Ascending aorta (tissue), 2 donors: ENCODE data around the gene THEMIS2. TPM values are rescaled to one million over a fixed set of nuclear protein-coding genes. Genes with fewer than 3 reads are reported as not detected.
A peak's percentile ranks its signal among the peaks of the same experiment; 100 is the strongest.

Experiments
- DNase-seq, 2 donors: peaks; one replicate each; pipeline ENCODE4 v3.0.0-alpha.2; 2019; ENCODE audit warnings: low spot score in 2 of 2
- H3K27ac ChIP-seq, 2 donors: fragments of 200-600 bp; sonication (generic); one replicate each; pipeline ENCODE4 v1.5.1; 2016 to 2017; ENCODE audit warnings: mild to moderate bottlenecking in 1 of 2
- H3K27me3 ChIP-seq: fragments of 200-600 bp; sonication (generic); one replicate; pipeline ENCODE4 v1.5.1; 2017
- H3K36me3 ChIP-seq, 2 donors: fragments of 200-600 bp; sonication (generic); one replicate each; pipeline ENCODE4 v1.5.1; 2016
- H3K4me1 ChIP-seq, 2 donors: fragments of 200-600 bp; sonication (generic); one replicate each; pipeline ENCODE4 v1.5.1; 2016 to 2017; ENCODE audit warnings: mild to moderate bottlenecking in 1 of 2
- H3K4me3 ChIP-seq, 2 donors: fragments of 200-600 bp; sonication (generic); one replicate each; pipeline ENCODE4 v1.5.1; 2016 to 2017; ENCODE audit warnings: mild to moderate bottlenecking in 1 of 2
- H3K9me3 ChIP-seq, 2 donors: fragments of 200-600 bp; sonication (generic); one replicate each; pipeline ENCODE4 v1.5.1; 2016
- intact Hi-C: fragments of 100-400 bp; cut with DNase I; formaldehyde crosslinking; loops from one replicate; pipeline ENCODE4 v1.15.1; 2023
- total RNA-seq: library from RNA; depleted of rRNA; stranded (reverse); fragments of >200 nt; gene quantifications from one replicate; pipeline ENCODE4 v1.1.0, GENCODE V29; 2016
- TF ChIP-seq, protein P1 (sequence below), 3 experiments: fragments of 200-600 bp in 2 of 3; fragments of 450-650 bp in 1 of 3; sonication (generic) in 2 of 3; IDR thresholded peaks; one replicate each; pipeline ENCODE4 v1.5.1; 2016 to 2019; ENCODE audit warnings: antibody characterized with exemption in 3 of 3, mild to moderate bottlenecking in 1 of 3, moderate library complexity in 1 of 3

Gene THEMIS2
- total RNA-seq, 1 donor from 2014 or later: 206 TPM

DNA sequence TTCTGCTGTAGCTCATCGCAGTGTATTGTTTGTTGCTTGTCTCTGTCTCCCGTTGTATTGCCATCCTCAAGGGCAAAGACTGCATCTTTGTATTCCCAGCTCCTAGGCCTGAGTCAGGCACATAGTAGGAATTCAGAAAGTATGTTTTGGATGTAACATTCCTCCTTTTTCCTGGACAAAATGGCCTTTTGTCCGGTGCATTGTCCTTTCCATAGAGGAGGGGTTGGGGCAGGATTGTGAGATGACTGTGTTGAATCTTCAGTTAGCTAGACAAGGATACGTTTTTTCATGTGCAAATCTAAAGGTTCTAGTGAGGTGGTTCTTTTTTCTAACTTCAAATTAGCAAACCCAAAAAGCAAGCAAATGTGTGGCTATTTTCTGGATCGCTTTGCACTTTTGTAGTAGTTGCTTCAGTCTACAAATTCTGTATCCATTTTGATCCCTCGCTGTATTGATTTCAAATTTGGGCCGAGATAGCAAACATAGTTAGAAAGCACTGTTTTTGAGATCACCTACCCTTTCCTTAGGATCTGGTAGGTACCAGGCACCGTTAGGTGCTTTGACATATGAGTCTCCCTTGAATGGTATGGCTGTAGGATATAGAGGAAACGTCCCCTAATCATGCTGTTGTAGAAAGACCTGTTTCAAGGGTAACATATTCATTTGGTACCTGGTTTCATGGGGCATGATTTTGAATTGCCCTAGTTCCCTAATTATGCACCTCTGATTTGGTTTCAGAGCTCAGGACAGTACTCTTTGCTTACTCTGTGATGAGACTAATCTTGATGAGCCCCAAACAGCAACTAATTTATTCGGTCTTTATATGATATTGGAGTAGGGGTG, 40.6 kb upstream of the THEMIS2 start:
- intact Hi-C loops: loop anchor here (10.0 kb wide), 1 partner anchor 107 kb away; the partner anchor contains the start of gene FAM76A
- no peak overlapping the region for H3K27ac ChIP-seq
- H3K4me3 ChIP-seq: peak overlapping the region; percentile 82 to 93
- no peak for DNase-seq
- TF ChIP-seq, protein P1, sequence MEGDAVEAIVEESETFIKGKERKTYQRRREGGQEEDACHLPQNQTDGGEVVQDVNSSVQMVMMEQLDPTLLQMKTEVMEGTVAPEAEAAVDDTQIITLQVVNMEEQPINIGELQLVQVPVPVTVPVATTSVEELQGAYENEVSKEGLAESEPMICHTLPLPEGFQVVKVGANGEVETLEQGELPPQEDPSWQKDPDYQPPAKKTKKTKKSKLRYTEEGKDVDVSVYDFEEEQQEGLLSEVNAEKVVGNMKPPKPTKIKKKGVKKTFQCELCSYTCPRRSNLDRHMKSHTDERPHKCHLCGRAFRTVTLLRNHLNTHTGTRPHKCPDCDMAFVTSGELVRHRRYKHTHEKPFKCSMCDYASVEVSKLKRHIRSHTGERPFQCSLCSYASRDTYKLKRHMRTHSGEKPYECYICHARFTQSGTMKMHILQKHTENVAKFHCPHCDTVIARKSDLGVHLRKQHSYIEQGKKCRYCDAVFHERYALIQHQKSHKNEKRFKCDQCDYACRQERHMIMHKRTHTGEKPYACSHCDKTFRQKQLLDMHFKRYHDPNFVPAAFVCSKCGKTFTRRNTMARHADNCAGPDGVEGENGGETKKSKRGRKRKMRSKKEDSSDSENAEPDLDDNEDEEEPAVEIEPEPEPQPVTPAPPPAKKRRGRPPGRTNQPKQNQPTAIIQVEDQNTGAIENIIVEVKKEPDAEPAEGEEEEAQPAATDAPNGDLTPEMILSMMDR (IDR thresholded peaks at IDR 0.05): no peak
- H3K27me3 ChIP-seq: no peaks in the 10 kb centered on the region
- H3K4me1 ChIP-seq: peaks cover 3 to 11% of the 10 kb centered on the region in 2 donors
- no peaks in the 10 kb centered on the region for H3K9me3 ChIP-seq
- H3K36me3 ChIP-seq: peaks cover 13 to 16% of the 10 kb centered on the region in 2 donors

DNA sequence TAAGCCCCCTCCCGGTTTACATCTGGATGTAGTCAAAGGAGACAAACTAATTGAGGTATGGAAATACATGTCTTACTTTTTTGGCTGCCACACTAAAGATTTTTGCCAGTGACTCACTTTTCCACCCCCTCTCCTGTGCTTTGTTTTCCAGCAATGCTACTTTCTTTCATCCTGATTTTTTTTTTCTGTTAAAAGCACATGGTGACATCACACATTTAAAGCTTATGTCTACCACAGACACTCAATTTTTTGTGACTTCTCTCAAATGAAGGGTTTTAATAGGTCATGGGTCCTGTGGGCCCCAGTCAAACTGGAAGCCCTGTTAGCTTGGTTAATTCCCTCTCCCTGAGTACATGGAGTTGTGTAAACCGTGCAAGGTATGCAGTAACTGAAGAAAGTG, 39.6 kb upstream of the THEMIS2 start:
- Histone ChIP-seq H3K4me3 (no peak overlapping the region), H3K27ac (no peak overlapping the region), H3K4me1 (peaks cover 3 to 11% of the 10 kb centered on the region in 2 donors), H3K27me3 (no peaks in the 10 kb centered on the region), H3K36me3 (peaks cover 13 to 22% of the 10 kb centered on the region in 2 donors), H3K9me3 (no peaks in the 10 kb centered on the region)
- DNase-seq: no peak
- TF ChIP-seq, protein P1 (IDR thresholded peaks at IDR 0.05): no peak
- intact Hi-C loops: loop anchor here (10.0 kb wide), 1 partner anchor 108 kb away; the partner anchor contains the start of gene FAM76A

DNA sequence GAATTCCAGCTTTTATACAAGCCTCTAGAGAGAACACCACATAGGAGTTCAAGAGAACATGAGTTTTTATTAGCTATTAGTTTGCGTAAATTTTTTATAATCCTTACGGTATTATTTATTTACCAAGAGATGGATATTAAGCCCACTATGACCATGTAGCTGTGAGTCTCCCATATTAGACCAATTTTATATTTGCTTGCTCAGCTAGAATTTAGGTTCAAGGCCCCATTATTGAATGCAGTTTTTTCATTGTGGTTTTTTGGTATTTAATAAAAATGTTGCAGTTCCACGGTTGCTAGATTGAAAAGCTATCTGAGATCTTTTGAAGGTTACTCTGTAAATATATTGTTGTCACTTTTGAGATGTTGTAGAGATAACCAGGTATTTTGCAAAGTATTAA, 38.9 kb upstream of the THEMIS2 start:
- Histone ChIP-seq H3K9me3 (no peaks in the 10 kb centered on the region), H3K36me3 (peaks cover 13 to 22% of the 10 kb centered on the region in 2 donors), H3K27me3 (no peaks in the 10 kb centered on the region), H3K4me1 (peaks cover 3 to 11% of the 10 kb centered on the region in 2 donors), H3K27ac (no peak overlapping the region), H3K4me3 (no peak overlapping the region)
- TF ChIP-seq, protein P1 (IDR thresholded peaks at IDR 0.05): no peak
- intact Hi-C loops: loop anchor here (10.0 kb wide), 1 partner anchor 109 kb away; the partner anchor contains the start of gene FAM76A
- DNase-seq: no peak

DNA sequence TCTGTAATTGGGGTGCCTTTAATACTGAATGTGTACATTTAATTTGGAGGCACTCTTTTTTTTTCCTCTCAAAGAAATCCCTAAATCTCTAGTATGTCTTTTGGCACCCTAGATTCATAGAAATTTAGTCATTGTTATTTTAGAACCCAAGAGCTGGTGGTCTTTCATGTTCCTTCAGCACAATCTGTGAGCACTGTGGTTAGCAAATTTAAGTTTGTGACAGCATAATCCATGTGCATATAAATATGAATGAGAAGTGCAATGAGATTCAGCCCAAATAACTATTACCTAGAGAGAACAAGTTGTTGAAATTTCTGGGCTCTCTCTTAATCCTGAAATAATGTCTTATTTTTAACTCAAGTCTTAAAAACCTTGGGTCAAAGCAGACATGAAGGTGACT, 37.3 kb upstream of the THEMIS2 start:
- H3K27me3 ChIP-seq: no peaks in the 10 kb centered on the region
- peaks cover 3 to 11% of the 10 kb centered on the region in 2 donors for H3K4me1 ChIP-seq
- H3K27ac ChIP-seq: no peak overlapping the region
- H3K36me3 ChIP-seq: peaks cover 26 to 30% of the 10 kb centered on the region in 2 donors
- TF ChIP-seq, protein P1 (IDR thresholded peaks at IDR 0.05): no peak
- no peak for DNase-seq
- no peak overlapping the region for H3K4me3 ChIP-seq
- intact Hi-C loops: loop anchor here (10.0 kb wide), 1 partner anchor 110 kb away; the partner anchor contains the start of gene FAM76A
- no peaks in the 10 kb centered on the region for H3K9me3 ChIP-seq

DNA sequence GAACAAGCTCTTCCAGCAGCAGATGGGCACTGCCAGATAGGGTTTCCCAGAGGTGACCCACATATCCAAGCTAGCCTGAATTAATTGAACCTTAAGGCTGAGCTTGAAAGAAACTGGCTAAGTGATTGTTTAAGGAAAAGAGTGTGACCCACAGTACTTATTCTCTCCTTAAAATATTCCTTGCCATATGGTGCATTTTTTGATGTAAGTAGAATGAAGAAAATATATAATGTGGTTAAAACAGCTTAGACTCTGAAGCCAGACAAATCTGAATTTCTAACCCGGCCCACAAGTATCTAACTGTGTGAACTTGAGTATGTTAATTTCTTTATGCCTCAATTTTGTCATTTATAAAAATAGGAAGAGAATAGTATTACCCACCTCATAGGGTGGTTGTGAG, 36.8 kb upstream of the THEMIS2 start:
- Histone ChIP-seq H3K27me3 (no peaks in the 10 kb centered on the region), H3K4me1 (peaks cover 3 to 11% of the 10 kb centered on the region in 2 donors), H3K9me3 (no peaks in the 10 kb centered on the region), H3K36me3 (peaks cover 30 to 31% of the 10 kb centered on the region in 2 donors), H3K27ac (no peak overlapping the region), H3K4me3 (no peak overlapping the region)
- intact Hi-C loops: loop anchor here (10.0 kb wide), 1 partner anchor 111 kb away; the partner anchor contains the start of gene FAM76A
- TF ChIP-seq, protein P1 (IDR thresholded peaks at IDR 0.05): no peak
- no peak for DNase-seq
